GM20000 (cell line): ENCODE results near the gene PPARA.

Experiments
- DNase-seq: peaks from one replicate; pipeline ENCODE4 v3.0.0; 2012; ENCODE audit warnings: low spot score
- CTCF ChIP-seq: IDR thresholded peaks from 2 replicates; pipeline ENCODE4 v1.5.1; 2012; ENCODE audit warnings: mild to moderate bottlenecking, control low read depth; ENCODE audit errors: extremely low read depth, missing control alignments

The PPARA gene

GRCh38 chr22:46171940-46172339 is 21.6 kb downstream of the PPARA start:
- DNase-seq, result no peak
- TF ChIP-seq CTCF, result no peak

- no peak for TF ChIP-seq CTCF
- no peak for DNase-seq
Measured at GRCh38 chr22:46172522-46173110, 22.3 kb downstream of the PPARA start.

GRCh38 chr22:46173152-46173551 is 22.8 kb downstream of the PPARA start:
- DNase-seq, result no peak
- TF ChIP-seq CTCF, result no peak

- no peak for TF ChIP-seq CTCF
- DNase-seq, result no peak
Measured at GRCh38 chr22:46175631-46176030, 25.3 kb downstream of the PPARA start.

- no peak for TF ChIP-seq CTCF
- DNase-seq, result no peak
Measured at GRCh38 chr22:46176508-46177003, 26.2 kb downstream of the PPARA start.

GRCh38 chr22:46178755-46179505 is 28.6 kb downstream of the PPARA start:
- no peak for TF ChIP-seq CTCF
- no peak for DNase-seq

GRCh38 chr22:46179748-46180147 is 29.4 kb downstream of the PPARA start:
- no peak for DNase-seq
- no peak for TF ChIP-seq CTCF
